NCI-H1417 (cell line): ENCODE data around the gene ST8SIA5.
"Not testable (repeated sequence)": the region's sequence is repeated elsewhere in the genome, so short reads cannot be mapped to it uniquely, and the experiment has no call there.

Experiments
- DNase-seq, 3 experiments: peaks; one replicate each; lab custom pipeline; 2025; lab: John Stamatoyannopoulos, UW

ST8SIA5 gene

GRCh38 chr18:46756559-46757201 lies at the start of gene ST8SIA5:
ST8SIA5 (minus strand) TSS chr18:46757053; CDS start chr18:46756508, 545 bp downstream.
- peak in 2 of 3 experiments; percentile 96 for DNase-seq

DNA sequence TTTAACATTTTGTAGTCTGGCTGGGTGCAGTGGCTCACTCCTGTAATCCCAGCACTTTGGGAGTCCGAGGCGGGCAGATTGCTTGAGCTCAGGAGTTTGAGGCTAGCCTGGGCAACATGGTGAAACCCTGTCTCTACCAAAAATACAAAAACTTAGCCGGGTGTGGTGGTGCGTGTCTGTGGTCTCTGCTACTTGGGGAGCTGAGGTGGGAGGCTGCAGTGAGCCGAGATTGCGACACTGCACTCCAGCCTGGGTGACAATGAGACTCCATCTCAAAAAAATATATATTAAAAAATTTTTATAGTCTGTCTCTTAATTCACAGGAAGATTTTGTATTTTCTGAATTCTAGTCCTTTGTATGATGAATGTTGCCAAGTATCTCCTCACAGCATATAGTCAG lies 39.1 kb upstream of the ST8SIA5 start:
- DNase-seq, result not testable (repeated sequence)

DNA sequence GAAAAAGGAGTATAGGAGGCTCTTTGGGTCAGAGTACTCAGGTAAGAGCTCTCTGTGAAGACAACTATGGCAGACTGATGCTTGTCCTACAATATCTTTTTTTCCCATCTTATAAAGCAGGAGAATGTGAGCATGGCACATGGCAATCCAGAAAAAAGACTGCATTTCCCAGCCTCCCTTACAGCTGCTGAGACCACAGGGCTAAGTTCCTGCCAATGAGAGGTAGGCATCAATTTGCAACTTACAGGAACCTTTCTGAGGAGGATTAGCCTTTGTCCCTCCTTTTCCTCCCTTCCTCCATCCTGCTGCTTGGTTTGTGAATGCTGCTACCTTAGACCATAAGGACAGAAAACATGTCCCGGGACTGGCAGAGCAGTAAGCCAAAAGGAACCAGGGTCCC lies 37.8 kb upstream of the ST8SIA5 start:
- no peak for DNase-seq

GRCh38 chr18:46793565-46793964 lies 36.7 kb upstream of the ST8SIA5 start:
- peak in 1 of 3 experiments; percentile 29 for DNase-seq

DNA sequence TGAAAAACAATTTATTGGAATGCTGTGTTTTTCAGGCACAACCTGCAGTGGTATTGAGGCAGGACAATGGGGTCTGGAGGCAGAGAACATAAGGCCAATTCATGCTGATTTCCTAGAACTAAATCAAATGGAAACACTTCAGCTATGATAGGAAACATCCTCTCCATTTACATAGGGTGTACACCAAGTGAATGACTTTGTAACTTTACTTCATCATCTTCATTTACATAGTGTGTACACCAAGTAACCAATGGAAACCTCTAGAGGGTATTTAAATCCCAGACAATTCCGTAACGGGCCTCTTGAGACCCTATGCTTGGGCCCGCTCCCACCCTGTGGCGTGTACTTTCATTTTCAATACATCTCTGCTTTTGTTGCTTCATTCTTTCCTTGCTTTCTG lies 32.2 kb upstream of the ST8SIA5 start:
- no peak for DNase-seq

- DNase-seq, result no peak
Measured at GRCh38 chr18:46787674-46788073, 30.8 kb upstream of the ST8SIA5 start.

- DNase-seq, result no peak
Measured at GRCh38 chr18:46772357-46772756, 15.5 kb upstream of the ST8SIA5 start.

DNA sequence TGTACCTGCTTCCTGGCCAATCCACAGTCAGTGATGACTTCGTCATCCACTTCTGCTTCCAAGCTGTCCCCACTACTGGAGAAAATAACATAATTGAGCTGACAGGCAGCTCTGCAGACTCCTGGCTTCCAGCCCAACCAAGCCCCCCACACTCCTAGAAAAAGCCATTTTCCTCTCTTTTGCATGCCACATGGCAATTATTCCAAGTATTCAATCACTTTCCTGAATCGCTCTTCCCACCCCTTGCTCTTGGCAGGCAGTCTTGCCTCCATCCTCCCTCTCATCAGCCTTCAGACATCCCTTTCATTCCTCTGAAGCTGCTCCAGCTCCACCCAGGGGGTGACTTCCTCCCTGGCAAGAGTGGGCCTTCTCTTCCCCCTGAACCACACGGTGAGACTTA lies 14.3 kb upstream of the ST8SIA5 start:
- peak in 1 of 3 experiments; percentile 24 for DNase-seq

DNA sequence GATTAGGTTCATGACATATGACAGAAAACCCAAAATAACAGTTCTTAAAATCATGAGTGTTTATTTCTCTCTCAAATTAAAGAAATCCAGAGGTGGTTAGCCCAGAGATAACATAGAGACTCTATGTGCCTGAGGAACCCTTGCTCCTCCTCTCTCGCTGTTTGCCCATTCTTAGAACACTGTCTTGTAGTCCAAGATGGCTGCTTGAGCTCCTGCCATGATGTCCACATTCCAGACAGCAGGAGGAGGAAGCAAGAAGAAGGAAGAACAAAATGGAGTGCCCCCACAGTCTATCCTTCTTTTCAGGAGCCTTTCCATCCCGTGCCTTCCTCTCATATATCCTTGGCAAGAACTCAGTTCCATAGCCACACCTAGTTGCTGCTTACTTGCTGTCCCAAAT lies 13.9 kb upstream of the ST8SIA5 start:
- DNase-seq, result no peak

DNA sequence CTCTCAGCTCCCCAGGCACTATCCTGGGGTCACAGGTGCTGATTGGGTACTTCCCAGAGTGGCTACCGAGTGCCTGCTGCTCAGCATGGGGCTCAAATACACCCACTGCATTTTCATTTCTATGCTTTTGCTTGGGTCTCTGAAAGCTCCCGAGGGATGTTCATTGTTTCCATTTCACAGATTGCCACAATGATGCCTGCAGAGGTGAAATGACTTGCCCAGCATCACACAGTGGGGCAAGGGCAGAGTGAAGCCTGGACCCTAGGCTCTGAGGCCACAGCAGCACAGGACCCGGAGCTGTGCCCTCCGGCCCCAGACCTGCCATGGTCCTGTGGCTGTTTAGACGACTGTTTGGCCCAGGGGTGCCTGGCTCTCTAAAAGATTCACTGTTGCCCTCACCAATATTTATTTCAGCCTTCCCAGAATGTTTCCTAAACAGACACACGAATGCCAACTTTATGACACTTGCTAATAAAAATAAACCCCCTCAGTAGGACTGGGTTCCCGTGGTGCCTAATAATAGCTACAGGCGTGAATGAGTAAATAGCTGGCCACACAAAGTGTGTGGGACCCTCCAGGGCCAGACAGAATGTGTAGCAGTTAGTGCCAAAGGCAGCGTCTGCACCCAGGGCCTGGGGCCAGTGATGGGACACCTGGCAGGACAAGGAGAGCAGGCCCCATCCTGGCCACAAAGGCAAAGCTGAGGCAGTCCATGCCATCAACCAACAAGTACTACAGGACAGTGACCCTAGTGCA lies 11.5 kb upstream of the ST8SIA5 start:
- no peak for DNase-seq

DNA sequence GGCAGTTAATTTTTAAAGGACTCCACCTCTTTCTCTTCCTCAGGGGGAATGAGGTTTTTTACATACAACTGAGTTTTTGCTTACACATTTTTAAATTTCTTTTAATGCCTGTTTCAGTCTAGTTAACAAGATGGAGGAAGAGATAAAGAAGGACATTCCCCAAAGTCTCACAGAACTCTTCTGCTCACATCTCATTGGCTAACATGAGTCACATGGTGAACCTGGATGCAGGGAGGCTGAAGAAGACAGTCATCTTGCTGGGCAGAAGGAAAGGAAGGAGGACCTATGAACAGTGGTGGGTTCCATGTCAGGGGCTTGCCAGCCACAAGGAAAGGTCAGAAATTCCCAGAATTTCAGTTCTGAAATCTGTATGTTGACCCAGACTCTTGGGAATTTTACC lies 10.4 kb upstream of the ST8SIA5 start:
- no peak for DNase-seq

DNA sequence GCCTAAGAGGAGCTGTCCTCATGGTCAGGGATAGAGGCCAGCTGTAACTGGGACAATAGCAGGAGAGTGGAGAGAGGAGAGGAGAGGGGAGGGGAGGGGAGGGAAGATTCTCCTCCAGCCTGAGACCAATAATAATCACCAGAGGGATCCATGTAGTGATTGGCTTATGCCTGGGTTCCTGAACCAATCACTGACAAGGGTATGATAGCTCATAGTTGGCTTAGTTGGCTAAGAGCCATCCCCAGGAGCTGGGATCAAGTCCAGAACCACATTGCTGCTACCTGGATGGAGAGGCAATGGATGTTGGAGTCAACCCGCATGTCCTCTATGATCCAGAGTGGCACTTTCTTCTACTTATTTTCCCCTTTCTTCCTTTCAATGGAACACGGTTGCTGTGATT lies 7.7 kb upstream of the ST8SIA5 start:
- DNase-seq, result no peak

DNA sequence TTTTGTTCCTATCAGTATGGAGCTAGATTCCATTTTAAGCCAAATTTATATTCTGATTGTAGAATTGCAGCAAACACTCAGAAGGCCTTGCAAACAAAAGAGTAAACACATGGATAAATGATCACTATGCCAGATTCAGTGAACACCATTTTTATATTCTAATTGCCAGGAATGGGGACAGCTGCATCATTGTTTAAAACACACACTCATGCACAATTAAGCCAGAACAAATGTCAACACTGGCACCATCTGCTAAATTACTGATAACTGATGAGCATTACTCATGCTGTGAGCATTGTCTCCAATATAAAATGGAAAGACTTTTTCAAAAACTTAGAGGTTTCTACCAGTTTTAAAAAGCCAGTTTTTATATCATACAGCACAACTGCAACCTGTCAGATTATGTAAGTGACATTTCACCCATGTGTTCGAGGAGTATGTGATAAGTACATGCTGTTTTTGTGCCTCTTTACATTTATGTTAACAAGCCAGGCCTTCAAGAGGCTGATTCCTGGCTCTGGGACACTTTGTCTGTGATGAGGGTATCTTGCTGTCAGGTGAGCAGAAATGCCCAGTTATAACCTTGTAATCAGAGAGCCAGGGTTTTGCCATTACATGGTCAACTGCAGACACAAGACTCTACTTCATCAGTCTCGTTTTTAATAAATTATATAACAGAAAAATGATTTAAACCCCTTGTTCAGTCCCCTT lies 4.4 kb upstream of the ST8SIA5 start:
- DNase-seq, result peak; percentile 30 to 98 (median 79)

DNA sequence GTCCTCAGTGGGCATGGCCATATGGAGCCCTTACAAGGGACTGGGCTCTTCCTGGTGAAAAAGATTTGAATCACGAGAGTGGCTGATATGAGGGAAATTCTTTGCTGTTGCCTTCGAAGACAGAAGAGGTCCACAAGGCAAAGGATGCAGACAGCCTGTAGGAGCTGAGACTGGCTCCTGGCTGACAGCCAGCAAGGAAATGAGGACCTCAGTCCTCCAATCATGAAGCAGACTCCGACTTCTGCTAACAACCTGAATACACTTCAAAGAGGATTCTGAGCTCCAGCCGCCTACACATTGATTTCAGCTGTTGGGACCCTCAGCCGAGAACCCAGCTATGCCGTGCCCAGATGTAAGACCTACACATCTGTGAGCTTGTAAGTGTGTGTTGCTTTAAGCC lies 3.0 kb upstream of the ST8SIA5 start:
- peak; percentile 11 to 91 (median 65) for DNase-seq

DNA sequence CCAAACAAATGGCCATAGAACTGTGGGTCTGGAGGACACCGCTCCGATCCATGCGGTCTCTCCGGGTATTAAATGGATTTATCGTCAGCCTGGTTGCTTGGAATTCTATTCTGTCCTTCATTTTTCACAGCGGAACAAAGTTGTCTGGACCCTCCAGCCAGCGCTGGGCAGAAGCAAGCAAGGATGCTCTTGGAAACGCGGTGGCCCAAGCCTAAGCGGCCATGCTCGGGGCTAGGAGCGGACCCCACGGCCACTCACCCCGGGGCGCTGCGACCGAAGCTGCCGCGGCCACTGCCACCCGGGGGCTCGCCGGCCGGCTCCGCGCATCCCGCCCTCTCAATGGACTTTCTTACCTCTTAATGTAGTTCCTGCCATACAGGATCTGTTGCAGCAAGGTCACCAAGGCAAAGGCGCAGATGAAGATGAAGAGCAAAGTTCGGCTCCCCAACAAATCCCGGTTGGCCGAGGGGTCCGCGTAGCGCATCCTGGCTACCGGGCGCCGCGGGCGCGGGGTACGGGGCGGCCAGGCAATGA lies 761 bp downstream of the ST8SIA5 start:
- DNase-seq, result peak in 2 of 3 experiments; percentile 78 to 81

DNA sequence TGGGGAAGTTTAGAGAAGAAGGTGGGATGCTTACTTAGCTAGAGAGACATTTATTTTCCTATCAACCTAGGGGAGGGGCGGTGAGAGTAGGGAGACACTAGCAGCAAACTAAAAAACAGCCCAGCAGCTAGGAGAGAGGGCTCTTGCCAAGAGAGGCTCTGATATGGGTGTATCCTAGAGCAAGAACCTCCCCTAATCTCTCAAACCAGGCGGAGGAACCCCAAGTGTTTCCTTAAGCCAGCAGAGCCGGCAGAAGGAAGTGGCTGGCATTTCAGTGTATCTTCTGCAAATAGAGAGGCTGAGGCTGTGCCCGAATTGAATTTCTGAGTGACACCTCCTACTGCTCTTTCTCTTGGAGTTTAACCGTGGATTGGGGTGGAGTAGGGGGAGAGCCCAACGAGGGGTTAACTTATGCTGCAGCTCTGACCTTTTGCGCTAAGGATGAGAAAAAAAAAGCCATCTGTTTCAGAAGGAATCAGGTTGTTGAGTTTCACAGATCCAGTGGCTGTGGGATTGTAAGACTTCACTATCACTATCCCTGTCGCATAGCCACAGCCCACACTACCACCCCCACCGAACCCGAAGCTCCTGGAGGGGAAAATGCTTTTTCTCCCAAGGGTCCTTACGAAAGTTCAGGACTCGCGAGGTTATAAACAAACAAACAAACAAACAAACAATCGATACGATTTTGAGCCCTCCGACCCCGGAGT lies 1.4 kb downstream of the ST8SIA5 start:
- DNase-seq, result peak in 2 of 3 experiments; percentile 69 to 72

GRCh38 chr18:46754661-46755292 lies 2.1 kb downstream of the ST8SIA5 start:
- DNase-seq, result peak in 2 of 3 experiments; percentile 52 to 58

DNA sequence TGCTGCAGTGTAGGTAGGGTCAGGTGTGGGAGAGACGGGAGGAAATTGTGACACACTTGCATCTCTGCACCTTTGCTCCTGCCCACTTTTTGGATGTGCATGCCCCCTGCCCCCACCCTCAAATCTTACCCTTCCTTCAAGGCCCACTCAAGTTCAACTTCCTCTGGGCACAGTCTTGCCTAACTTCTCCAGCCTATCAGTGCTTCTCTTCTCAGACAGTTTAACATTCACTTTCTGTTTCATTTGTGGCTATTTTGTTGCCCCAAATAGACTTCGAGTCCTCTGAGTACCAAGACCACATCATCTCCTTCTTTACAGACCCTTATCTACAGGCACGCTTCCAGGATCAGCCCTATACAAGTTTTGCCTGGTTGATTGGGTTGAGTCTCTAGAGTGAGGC lies 2.7 kb downstream of the ST8SIA5 start:
- DNase-seq, result no peak

DNA sequence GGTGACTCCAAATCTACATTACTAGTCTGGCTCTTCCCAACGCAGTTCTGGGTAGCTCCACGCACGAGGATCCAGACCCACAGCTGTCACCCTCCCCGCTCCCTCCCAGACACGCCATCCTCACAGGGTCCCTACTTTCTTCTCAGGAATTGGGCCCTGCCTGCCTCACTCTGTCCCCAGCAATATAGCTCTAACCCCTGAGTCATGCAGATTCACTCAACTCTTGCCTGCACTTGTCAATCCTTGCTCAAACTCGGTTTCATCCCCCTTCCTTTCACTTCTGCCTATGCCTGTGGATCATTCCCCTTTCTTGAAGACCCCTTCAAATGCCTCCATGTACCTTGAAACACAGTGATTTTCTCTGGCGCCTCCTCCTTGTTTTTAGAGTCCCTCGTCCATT lies 5.0 kb downstream of the ST8SIA5 start:
- DNase-seq, result no peak

DNA sequence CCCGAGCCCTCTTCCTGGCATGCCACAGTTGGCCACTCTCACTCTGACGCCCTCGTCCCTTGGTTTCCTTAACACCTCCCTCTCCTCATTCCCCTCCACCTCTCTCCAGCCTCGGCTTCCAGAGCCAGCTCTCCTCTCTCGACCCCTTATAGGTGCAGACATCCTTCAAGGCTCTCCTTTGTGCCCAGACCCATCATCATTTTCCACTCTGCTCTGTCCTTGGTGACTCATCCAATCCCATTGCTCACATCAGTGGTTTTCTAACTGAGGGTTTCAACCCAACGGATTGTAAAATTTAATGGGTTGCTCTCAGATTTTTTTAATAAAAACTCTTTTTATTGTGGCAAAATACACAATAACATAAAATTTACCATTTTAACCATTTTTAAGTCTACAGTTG lies 6.2 kb downstream of the ST8SIA5 start:
- DNase-seq, result no peak

GRCh38 chr18:46748466-46748865 lies 8.4 kb downstream of the ST8SIA5 start:
- no peak for DNase-seq

GRCh38 chr18:46740046-46740445 lies 16.8 kb downstream of the ST8SIA5 start:
- no peak for DNase-seq
